GM13976 (cell line): Measurements from ENCODE around the gene ITGA6.

Experiments used
- DNase-seq: peaks from one replicate; pipeline ENCODE4 v3.0.0; 2012; ENCODE audit warnings: low spot score
- in situ Hi-C: fragments of 300-500 bp; cut with MboI; formaldehyde crosslinking; loops from one replicate; pipeline ENCODE4 v1.12.0; 2022; ENCODE audit warnings: low sequenced_read_pairs, mixed read lengths, inconsistent platforms; ENCODE audit not compliant: unreplicated experiment
- TF ChIP-seq, protein P1 (sequence below): IDR thresholded peaks from 2 replicates; pipeline ENCODE4 v1.5.1; 2012; ENCODE audit warnings: borderline replicate concordance, mild to moderate bottlenecking; ENCODE audit not compliant: insufficient read depth; ENCODE audit errors: extremely low read depth, missing control alignments, control extremely low read depth

ITGA6 gene

DNA sequence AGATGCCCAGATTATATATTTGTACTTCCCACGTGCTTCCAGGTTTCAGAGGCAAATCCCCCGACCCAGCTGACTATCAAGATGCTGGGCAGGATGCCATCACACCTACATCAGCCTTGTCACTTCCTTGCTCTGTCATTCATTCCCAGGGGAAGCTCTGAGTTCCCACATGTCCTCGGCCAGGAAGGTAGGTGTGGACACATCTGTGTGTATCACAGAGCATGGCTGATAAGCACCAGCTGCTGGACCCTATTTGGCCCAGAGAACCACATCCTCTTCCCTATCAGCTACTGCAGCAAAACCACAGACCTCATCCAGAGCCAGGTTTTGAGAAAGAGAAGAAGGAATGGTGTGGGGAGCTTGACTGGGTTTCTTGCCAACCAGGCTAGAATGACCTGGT lies 31.9 kb upstream of the ITGA6 start:
- in situ Hi-C loops, result no loop called here
- TF ChIP-seq, protein P1, sequence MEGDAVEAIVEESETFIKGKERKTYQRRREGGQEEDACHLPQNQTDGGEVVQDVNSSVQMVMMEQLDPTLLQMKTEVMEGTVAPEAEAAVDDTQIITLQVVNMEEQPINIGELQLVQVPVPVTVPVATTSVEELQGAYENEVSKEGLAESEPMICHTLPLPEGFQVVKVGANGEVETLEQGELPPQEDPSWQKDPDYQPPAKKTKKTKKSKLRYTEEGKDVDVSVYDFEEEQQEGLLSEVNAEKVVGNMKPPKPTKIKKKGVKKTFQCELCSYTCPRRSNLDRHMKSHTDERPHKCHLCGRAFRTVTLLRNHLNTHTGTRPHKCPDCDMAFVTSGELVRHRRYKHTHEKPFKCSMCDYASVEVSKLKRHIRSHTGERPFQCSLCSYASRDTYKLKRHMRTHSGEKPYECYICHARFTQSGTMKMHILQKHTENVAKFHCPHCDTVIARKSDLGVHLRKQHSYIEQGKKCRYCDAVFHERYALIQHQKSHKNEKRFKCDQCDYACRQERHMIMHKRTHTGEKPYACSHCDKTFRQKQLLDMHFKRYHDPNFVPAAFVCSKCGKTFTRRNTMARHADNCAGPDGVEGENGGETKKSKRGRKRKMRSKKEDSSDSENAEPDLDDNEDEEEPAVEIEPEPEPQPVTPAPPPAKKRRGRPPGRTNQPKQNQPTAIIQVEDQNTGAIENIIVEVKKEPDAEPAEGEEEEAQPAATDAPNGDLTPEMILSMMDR, result no peak
- DNase-seq, result no peak

DNA sequence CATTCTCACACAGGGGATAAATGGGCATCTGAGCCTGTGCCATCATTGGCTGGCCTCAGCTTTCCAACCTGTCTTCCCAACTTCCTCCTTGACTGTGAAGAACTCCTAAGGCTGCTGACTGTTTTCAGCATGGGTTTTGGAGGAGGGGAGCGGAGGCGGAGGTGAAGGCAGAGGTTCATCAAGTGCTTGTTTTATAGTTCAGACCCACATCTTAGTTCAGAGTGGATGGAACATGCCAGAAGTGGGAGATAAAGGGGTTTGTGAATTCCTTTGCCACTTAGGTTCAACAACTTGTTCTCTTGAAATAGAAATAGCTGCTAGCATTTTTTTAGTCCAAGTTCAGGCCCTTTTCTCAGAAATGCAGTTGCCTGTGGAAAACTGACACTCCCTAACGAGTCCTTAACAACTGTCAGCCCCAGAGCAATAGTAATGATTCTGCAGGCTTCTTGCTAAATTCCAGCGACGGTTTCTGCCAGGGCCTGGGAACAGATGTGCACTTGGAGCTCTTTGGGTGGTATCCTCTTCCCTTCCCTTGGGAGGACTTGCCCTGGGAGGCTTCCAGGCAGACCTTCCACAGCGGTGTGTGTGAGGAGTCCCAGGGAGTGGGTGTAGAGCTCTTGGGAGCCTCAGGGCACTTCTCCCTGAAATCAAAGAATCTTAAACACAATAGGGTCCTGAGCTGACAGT lies 30.1 kb upstream of the ITGA6 start:
- no peak for DNase-seq
- TF ChIP-seq, protein P1, result no peak
- in situ Hi-C loops, result no loop called here

DNA sequence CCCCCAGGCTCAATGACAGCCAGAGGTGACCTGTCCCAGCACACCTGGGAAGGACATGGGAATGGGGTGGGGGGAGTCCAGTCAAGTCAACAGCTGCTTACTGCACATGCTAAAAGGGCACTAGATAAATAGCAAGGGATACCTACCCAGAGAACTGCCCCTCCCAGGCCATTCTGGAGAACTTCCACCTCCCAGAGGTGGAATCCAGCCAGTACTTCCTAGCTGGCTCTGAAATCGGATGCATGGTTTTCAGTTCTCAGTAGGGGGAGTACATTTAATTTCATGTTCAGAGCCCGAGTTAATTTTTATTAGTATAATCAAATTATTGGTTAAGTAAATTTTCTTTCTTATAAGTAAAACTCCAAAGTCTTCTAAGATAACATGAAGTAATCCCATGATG lies 28.9 kb upstream of the ITGA6 start:
- DNase-seq, result no peak
- TF ChIP-seq, protein P1, result no peak
- in situ Hi-C loops, result no loop called here

DNA sequence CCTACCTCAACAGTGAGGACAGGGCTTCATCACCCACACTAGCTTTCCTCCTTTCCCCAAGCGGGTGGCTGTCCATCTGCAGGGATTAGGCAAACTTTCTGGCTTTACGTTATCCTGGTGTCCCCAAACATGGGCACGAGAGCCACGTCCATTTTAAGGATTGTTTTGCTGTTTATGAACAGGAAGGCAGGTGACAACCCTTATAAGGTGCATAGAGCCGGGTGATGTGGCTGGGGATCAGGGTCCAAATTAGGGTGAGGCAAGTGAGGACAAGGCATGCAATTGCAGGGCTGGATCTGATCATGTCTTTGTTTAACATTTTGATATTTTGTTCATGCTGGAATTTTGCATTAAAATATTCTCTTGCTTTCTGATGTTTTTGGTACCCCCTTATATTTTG lies 27.6 kb upstream of the ITGA6 start:
- in situ Hi-C loops, result no loop called here
- TF ChIP-seq, protein P1, result no peak
- DNase-seq, result no peak

DNA sequence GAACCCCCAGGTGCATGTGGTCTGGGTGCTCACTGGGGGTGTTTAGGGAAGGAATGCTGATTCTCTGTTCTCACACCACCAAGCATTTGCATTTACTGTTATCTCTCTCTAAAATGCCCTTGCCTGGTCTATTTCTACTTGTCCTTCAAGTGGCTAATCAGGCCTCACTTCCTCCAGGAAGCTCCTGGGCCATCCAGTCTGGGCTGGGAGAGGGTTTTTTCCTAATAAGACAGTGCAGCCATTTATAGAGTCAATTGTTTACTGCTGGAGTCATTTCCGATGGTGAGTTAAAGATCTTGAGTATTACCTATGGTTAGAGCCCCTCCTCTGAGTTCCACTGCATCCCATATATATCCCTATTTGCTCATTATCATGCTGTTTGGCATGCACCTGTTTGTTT lies 25.2 kb upstream of the ITGA6 start:
- TF ChIP-seq, protein P1, result no peak
- in situ Hi-C loops, result no loop called here
- no peak for DNase-seq

DNA sequence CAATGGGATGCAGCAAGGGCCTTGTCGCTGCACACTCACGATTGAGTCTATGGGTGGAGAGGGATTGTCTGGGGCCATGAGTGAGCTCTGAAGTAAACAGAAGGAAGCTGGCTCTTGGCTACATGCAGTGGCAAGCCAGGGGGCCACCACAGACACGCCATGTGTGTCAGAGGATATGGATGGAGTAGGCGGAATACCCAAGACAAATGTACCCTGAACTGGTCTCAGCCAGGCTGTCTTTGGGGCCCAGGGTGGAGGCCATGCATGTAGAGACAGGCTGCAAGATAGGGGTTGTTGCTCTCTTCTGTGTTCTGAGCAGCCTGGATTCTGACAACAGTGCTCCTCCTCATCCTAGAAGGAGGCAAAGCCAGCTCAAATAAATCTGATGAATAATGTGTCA lies 24.0 kb upstream of the ITGA6 start:
- in situ Hi-C loops, result no loop called here
- no peak for DNase-seq
- TF ChIP-seq, protein P1, result no peak
